ENCODE results near the gene HOXC5. TPM values are rescaled to one million over a fixed set of nuclear protein-coding genes. Genes with fewer than 3 reads are reported as not detected.

Gene HOXC5
- total RNA-seq, 1 donor from 2014 or later: not detected

DNA sequence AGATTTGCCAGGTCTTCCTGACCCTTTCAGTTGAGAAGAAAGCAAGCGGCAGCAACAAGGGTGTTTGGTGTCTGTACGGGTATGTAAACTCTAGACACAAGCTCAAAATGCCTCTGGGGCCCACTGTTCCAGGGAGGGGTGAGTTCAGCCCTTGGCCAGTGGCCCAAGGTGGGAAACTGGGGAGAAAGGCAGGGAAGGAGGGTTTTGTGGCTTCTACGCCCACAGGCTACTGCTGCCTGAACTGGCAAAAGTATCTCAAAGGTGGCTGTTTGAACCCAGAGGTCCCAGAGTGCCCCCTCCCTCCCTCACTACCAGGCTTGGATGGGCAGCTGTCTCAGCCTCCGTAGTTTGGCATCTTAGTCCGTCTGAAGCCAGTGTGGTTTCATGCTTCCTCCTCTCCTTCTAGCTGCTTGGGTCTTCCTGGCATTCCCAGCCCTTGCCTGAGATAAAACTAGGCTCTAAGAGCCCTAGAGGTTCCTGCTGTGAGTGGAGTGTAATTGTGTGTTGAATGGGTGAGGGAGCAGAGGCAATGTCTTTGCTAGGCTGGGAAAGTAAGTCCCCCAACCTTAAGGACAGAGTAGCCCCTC lies 5.5 kb downstream of the HOXC5 start:
- H3K4me1 Mint-ChIP-seq (ENCODE audit: low read depth, unreplicated experiment): no peaks in the 10 kb centered on the region
- peaks cover 90% of the 10 kb centered on the region for H3K27me3 Mint-ChIP-seq (ENCODE audit: low read depth, unreplicated experiment)

GRCh38 chr12:54038871-54039414 lies 6.1 kb downstream of the HOXC5 start:
- Mint-ChIP-seq H3K9me3 (ENCODE audit: unreplicated experiment) (peaks cover 24% of the 10 kb centered on the region), H3K27me3 (ENCODE audit: low read depth, unreplicated experiment) (peaks cover 93% of the 10 kb centered on the region), H3K36me3 (ENCODE audit: low read depth, unreplicated experiment) (peaks cover 2% of the 10 kb centered on the region), H3K4me3 (ENCODE audit: unreplicated experiment) (no peak overlapping the region), H3K4me1 (ENCODE audit: low read depth, unreplicated experiment) (no peaks in the 10 kb centered on the region), H3K27ac (ENCODE audit: unreplicated experiment) (no peak overlapping the region)
- no peak overlapping the region for H3K9ac ChIP-seq (ENCODE audit: low read length)
- DNase-seq (ENCODE audit: low read depth) (no peak), FAIRE-seq (no peak)
- no peaks in the 10 kb centered on the region for H4K20me1 ChIP-seq (ENCODE audit: insufficient read depth, low read length)
- H2AFZ ChIP-seq (ENCODE audit: low read depth, low read length): no peak overlapping the region
- no peaks in the 10 kb centered on the region for H3K36me3 ChIP-seq (ENCODE audit: insufficient read depth, low read length)
- peaks cover 3% of the 10 kb centered on the region for H3K9me3 ChIP-seq (ENCODE audit: insufficient read depth, low read depth, low read length)
- no peak overlapping the region for H3K27ac ChIP-seq (ENCODE audit: low read depth, low read length)
- no peak for TF ChIP-seq EZH2 (IDR thresholded peaks at IDR 0.05; ENCODE audit: insufficient read depth, low read length)
- TF ChIP-seq, protein P1, sequence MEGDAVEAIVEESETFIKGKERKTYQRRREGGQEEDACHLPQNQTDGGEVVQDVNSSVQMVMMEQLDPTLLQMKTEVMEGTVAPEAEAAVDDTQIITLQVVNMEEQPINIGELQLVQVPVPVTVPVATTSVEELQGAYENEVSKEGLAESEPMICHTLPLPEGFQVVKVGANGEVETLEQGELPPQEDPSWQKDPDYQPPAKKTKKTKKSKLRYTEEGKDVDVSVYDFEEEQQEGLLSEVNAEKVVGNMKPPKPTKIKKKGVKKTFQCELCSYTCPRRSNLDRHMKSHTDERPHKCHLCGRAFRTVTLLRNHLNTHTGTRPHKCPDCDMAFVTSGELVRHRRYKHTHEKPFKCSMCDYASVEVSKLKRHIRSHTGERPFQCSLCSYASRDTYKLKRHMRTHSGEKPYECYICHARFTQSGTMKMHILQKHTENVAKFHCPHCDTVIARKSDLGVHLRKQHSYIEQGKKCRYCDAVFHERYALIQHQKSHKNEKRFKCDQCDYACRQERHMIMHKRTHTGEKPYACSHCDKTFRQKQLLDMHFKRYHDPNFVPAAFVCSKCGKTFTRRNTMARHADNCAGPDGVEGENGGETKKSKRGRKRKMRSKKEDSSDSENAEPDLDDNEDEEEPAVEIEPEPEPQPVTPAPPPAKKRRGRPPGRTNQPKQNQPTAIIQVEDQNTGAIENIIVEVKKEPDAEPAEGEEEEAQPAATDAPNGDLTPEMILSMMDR (IDR thresholded peaks at IDR 0.05; ENCODE audit: insufficient read depth, low read depth, low read length): no peak
- peaks cover 74% of the 10 kb centered on the region for H3K27me3 ChIP-seq (ENCODE audit: insufficient read depth, low read length)
- no peaks in the 10 kb centered on the region for H3K79me2 ChIP-seq (ENCODE audit: insufficient read depth, low read length)
- no peak overlapping the region for H3K4me2 ChIP-seq (ENCODE audit: low read length)
- H3K4me1 ChIP-seq (ENCODE audit: insufficient read depth, low read length): no peaks in the 10 kb centered on the region
- H3K4me3 ChIP-seq (ENCODE audit: insufficient read depth, low read depth, low read length): no peak overlapping the region

More for the DNA sequence above, 5.5 kb downstream of the HOXC5 start:
- no peak overlapping the region for H3K4me3 ChIP-seq (ENCODE audit: insufficient read depth, low read depth, low read length)
- DNase-seq (ENCODE audit: low read depth): no peak
- H2AFZ ChIP-seq (ENCODE audit: low read depth, low read length): no peak overlapping the region
- no peak overlapping the region for H3K27ac ChIP-seq (ENCODE audit: low read depth, low read length)
- no peak overlapping the region for H3K4me2 ChIP-seq (ENCODE audit: low read length)
- H4K20me1 ChIP-seq (ENCODE audit: insufficient read depth, low read length): no peaks in the 10 kb centered on the region
- H3K4me1 ChIP-seq (ENCODE audit: insufficient read depth, low read length): no peaks in the 10 kb centered on the region
- H3K36me3 Mint-ChIP-seq (ENCODE audit: low read depth, unreplicated experiment): peaks cover 2% of the 10 kb centered on the region
- H3K27me3 ChIP-seq (ENCODE audit: insufficient read depth, low read length): peaks cover 72% of the 10 kb centered on the region
- H3K9ac ChIP-seq (ENCODE audit: low read length): no peak overlapping the region
- peaks cover 3% of the 10 kb centered on the region for H3K9me3 ChIP-seq (ENCODE audit: insufficient read depth, low read depth, low read length)
- no peaks in the 10 kb centered on the region for H3K79me2 ChIP-seq (ENCODE audit: insufficient read depth, low read length)
- H3K4me3 Mint-ChIP-seq (ENCODE audit: unreplicated experiment): no peak overlapping the region
- H3K36me3 ChIP-seq (ENCODE audit: insufficient read depth, low read length): no peaks in the 10 kb centered on the region
- FAIRE-seq: no peak
- TF ChIP-seq EZH2 (IDR thresholded peaks at IDR 0.05; ENCODE audit: insufficient read depth, low read length): no peak
- TF ChIP-seq, protein P1 (IDR thresholded peaks at IDR 0.05; ENCODE audit: insufficient read depth, low read depth, low read length): no peak
- no peak overlapping the region for H3K27ac Mint-ChIP-seq (ENCODE audit: unreplicated experiment)
- peaks cover 24% of the 10 kb centered on the region for H3K9me3 Mint-ChIP-seq (ENCODE audit: unreplicated experiment)
